Prostate gland (tissue), 2 donors: ENCODE results near the gene NUP210L. TPM values are rescaled to one million over a fixed set of nuclear protein-coding genes. Genes with fewer than 3 reads are reported as not detected.
"Not testable (repeated sequence)": the region's sequence is repeated elsewhere in the genome, so short reads cannot be mapped to it uniquely, and the experiment has no call there.

Source experiments
- DNase-seq: peaks from one replicate; pipeline ENCODE4 v3.0.0-alpha.2; 2019; ENCODE audit warnings: low spot score
- H3K27ac ChIP-seq, 2 donors: fragments of 200-600 bp; sonication (generic); 2 replicates each; pipeline ENCODE4 v1.5.1; 2017 to 2019
- H3K27me3 ChIP-seq: fragments of 200-600 bp; sonication (generic); replicated peaks from 2 replicates; pipeline ENCODE4 v1.5.1; 2019; ENCODE audit not compliant: insufficient read depth
- H3K36me3 ChIP-seq, 2 donors: fragments of 200-600 bp; sonication (generic); 1 replicate in 1 of 2; 2 replicates in 1 of 2; pipeline versions ENCODE4 v1.5.1 to v1.8.1; 2017 to 2019
- H3K4me1 ChIP-seq: fragments of 200-600 bp; sonication (generic); replicated peaks from 2 replicates; pipeline ENCODE4 v1.5.1; 2019
- H3K4me3 ChIP-seq, 2 donors: fragments of 200-600 bp; sonication (generic); 2 replicates each; pipeline ENCODE4 v1.5.1; 2017 to 2019
- H3K9me3 ChIP-seq: fragments of 200-600 bp; sonication (generic); 2 replicates; pipeline ENCODE4 v1.5.1; 2017
- POLR2A ChIP-seq: fragments of 450-650 bp; IDR thresholded peaks from one replicate; pipeline ENCODE4 v1.6.1; 2016; ENCODE audit warnings: antibody characterized with exemption, mild to moderate bottlenecking
- POLR2AphosphoS5 ChIP-seq: sonication (generic); formaldehyde crosslinking; IDR thresholded peaks from one replicate; pipeline ENCODE4 v1.6.1; 2017; ENCODE audit warnings: antibody characterized with exemption
- WGBS: methylation state at CpG from one replicate; pipeline ENCODE4 v1.1.5; 2018; 5-methylcytosine and 5-hydroxymethylcytosine counted together
- intact Hi-C: fragments of 100-400 bp; cut with DNase I; formaldehyde crosslinking; loops from one replicate; pipeline ENCODE4 v1.14.2; 2022
- total RNA-seq, 2 donors: library from RNA; depleted of rRNA; stranded (reverse); fragments of >200 nt; gene quantifications; one replicate each; pipeline ENCODE4 v1.1.0, GENCODE V29; 2016
- TF ChIP-seq, protein P1 (sequence below), 4 experiments: fragments of 200-600 bp in 2 of 4; fragments of 450-650 bp in 2 of 4; sonication (generic) in 2 of 4; IDR thresholded peaks; 1 replicate in 3 of 4; 2 replicates in 1 of 4; pipeline ENCODE4 v1.5.1; 2016 to 2019; ENCODE audit warnings: antibody characterized with exemption in 4 of 4, mild to moderate bottlenecking in 2 of 4, moderate library complexity in 2 of 4

NUP210L gene
- total RNA-seq, 2 donors from 2014 or later = 0.05 to 5.7 TPM

DNA sequence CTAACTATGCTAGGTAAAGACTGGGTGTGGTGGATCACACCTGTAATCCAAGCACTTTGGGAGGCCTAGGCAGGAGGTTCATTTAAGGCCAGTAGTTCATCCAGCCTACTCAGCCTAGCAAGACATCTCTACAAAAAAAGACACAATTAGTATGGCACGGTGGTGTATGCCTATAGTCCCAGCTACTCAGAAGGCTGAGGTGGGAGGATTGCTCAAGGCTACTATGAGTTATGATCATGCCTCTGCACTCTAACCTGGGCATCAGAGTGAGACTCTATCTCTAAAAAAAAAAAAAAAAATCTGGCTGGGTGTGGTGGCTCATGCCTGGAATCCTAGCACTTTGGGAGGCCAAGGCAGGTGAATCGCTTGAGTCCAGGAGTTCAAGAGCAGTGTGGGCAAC lies 21.6 kb downstream of the NUP210L start:
- no peak overlapping the region for H3K27ac ChIP-seq
- WGBS = 97% methylated on average over 2 of the region's 2 CpGs
- DNase-seq = no peak
- no peaks in the 10 kb centered on the region for H3K9me3 ChIP-seq
- H3K27me3 ChIP-seq = no peaks in the 10 kb centered on the region
- no peaks in the 10 kb centered on the region for H3K4me1 ChIP-seq
- H3K4me3 ChIP-seq = no peak overlapping the region
- TF ChIP-seq, protein P1, sequence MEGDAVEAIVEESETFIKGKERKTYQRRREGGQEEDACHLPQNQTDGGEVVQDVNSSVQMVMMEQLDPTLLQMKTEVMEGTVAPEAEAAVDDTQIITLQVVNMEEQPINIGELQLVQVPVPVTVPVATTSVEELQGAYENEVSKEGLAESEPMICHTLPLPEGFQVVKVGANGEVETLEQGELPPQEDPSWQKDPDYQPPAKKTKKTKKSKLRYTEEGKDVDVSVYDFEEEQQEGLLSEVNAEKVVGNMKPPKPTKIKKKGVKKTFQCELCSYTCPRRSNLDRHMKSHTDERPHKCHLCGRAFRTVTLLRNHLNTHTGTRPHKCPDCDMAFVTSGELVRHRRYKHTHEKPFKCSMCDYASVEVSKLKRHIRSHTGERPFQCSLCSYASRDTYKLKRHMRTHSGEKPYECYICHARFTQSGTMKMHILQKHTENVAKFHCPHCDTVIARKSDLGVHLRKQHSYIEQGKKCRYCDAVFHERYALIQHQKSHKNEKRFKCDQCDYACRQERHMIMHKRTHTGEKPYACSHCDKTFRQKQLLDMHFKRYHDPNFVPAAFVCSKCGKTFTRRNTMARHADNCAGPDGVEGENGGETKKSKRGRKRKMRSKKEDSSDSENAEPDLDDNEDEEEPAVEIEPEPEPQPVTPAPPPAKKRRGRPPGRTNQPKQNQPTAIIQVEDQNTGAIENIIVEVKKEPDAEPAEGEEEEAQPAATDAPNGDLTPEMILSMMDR (IDR thresholded peaks at IDR 0.05) = no peak
- no peak for TF ChIP-seq POLR2AphosphoS5
- TF ChIP-seq POLR2A = no peak
- H3K36me3 ChIP-seq = no peaks in the 10 kb centered on the region
- intact Hi-C loops = no loop called here

DNA sequence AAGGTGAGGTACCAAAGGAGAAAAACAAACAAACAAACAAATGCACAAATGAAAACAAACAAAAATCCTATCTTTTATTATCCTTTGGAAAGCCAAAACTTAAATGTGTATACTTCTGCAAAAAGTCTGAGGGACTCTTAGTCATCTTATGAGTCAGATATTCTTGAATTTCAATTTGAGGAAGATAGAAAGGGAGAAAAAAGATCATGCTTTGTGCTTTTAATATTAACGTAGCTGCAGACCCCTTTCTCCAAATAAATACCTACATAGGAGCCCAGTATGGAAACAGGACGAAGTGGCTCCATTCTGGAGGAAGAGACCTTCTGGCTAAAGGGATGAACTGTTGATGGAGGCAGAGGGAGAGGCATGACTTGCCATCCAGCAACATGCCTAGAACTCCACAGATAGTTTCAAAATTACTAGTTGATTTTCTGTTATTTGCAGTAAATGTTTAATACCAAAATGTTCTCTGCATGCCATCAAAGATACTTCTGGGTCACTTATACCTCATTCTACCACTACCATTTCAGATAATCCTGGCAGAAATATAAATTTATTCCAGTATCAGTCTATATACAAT lies 25.4 kb downstream of the NUP210L start:
- DNase-seq = no peak
- TF ChIP-seq, protein P1 (IDR thresholded peaks at IDR 0.05) = no peak
- TF ChIP-seq POLR2AphosphoS5 (no peak), POLR2A (no peak)
- intact Hi-C loops = no loop called here
- Histone ChIP-seq H3K4me3 (no peak overlapping the region), H3K36me3 (no peaks in the 10 kb centered on the region), H3K27me3 (no peaks in the 10 kb centered on the region), H3K4me1 (no peaks in the 10 kb centered on the region), H3K9me3 (no peaks in the 10 kb centered on the region), H3K27ac (no peak overlapping the region)
- WGBS = 51% methylated on average over 2 of the region's 2 CpGs

DNA sequence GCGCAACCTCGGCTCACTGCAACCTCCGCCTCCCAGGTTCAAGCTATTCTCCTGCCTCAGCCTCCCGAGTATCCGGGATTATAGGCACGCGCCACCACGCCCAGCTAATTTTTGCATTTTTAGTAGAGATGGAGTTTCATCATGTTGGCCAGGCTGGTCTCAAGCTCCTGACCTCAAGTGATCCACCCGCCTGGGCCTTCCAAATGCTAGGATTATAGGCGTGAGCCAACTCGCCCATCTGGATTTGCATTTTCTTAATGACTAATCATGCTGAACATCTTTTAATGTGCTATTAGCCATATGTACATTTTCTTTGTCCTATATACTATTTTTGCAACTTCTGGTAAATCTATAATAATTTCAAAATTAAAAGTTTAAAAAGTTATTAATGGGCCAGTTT lies 31.7 kb downstream of the NUP210L start:
- H3K4me3 ChIP-seq, H3K27me3 ChIP-seq, H3K36me3 ChIP-seq, H3K27ac ChIP-seq, intact Hi-C loops, H3K9me3 ChIP-seq, DNase-seq, H3K4me1 ChIP-seq: not testable (repeated sequence)
- 94% methylated on average over 11 of the region's 11 CpGs for WGBS

DNA sequence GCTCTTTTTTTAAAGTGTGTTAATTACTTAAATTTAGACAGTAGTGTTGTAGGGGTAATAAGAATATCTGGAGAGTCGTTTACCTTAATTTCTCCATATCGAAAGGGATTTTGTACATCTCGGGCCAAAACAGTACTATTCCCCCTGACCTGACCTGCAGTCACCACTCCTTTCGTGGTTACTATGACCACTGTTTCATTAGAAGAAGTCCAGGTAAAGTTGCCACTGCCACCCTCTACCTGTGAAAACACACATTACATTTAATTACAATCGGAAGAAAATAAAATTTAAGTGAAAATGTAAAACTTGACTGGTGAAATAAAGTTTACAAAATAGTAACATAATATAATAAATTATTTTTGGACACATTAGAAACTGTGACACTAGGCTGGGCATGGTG lies 37.2 kb downstream of the NUP210L start:
- no peaks in the 10 kb centered on the region for H3K4me1 ChIP-seq
- intact Hi-C loops = no loop called here
- 78% methylated on average over 5 of the region's 5 CpGs for WGBS
- no peaks in the 10 kb centered on the region for H3K27me3 ChIP-seq
- no peak for TF ChIP-seq POLR2AphosphoS5
- no peak for TF ChIP-seq POLR2A
- TF ChIP-seq, protein P1 (IDR thresholded peaks at IDR 0.05) = no peak
- H3K27ac ChIP-seq = no peak overlapping the region
- DNase-seq = no peak
- H3K9me3 ChIP-seq = no peaks in the 10 kb centered on the region
- H3K36me3 ChIP-seq = no peaks in the 10 kb centered on the region
- H3K4me3 ChIP-seq = no peak overlapping the region

DNA sequence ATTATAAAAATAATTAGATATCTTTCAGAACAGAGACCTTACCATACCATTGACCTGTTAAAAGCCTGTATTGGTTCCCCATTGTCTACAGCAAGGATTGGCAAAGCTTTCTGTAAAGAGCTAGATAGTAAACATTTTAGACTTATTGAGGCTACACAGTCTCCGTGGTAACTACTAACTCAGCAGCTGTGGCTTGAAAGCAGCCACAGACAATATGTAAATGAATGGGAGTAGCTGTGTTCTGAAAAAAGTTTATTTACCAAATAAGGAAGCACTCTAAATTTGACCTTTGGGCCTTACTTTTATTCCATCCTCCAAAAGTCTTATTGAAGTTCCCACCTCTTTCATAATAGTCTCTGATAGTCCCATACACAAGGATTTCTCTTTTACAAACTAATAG lies 39.7 kb downstream of the NUP210L start:
- DNase-seq = no peak
- WGBS = 39% methylated on average over 1 of the region's 1 CpG
- Histone ChIP-seq H3K27me3 (no peaks in the 10 kb centered on the region), H3K9me3 (no peaks in the 10 kb centered on the region), H3K36me3 (no peaks in the 10 kb centered on the region), H3K27ac (no peak overlapping the region), H3K4me1 (no peaks in the 10 kb centered on the region), H3K4me3 (no peak overlapping the region)
- intact Hi-C loops = no loop called here
- TF ChIP-seq POLR2A = no peak
- TF ChIP-seq POLR2AphosphoS5 = no peak
- TF ChIP-seq, protein P1 (IDR thresholded peaks at IDR 0.05) = no peak
